GM18517 (cell line): ENCODE measurements around the gene RBM28.
"Not testable (repeated sequence)": the region's sequence is repeated elsewhere in the genome, so short reads cannot be mapped to it uniquely, and the experiment has no call there.

Source experiments
- ATAC-seq: cut with Tn5 transposase; IDR thresholded peaks from one replicate; pipeline ENCODE4 v1.9.1; 2021; ENCODE audit warnings: mild to moderate bottlenecking, moderate library complexity; ENCODE audit not compliant: unreplicated experiment

RBM28 gene

GRCh38 chr7:128302139-128302538 is 41.6 kb downstream of the RBM28 start:
- no peak for ATAC-seq

DNA sequence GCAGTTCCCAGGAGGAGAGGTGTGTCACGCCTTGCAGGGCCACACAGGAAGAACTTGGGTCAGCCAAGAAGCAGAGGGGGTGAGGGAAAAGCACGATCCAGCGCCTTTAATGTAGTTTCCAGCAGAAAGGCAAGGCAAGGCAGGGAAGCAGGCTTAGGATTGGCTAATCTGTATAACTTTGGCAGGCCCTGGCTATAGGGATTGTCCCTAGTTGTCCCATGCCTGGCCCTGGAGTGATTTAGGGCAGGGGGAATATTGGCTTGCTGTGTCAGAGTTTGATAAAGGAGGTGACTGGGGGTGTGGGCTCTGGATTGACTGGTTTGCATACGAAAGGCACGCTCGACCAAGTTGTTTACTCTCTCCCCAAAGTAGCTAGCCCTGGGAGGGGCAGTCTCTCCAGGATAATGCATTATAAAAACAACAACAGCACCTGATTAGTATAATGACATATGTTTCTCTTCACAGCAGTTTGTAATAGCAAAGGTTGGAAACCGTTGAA is 44.5 kb downstream of the RBM28 start:
- ATAC-seq: no peak

- ATAC-seq: not testable (repeated sequence)
These were observed 45.7 kb downstream of the RBM28 start for GRCh38 chr7:128298004-128298403.

GRCh38 chr7:128287556-128287955 is 56.2 kb downstream of the RBM28 start:
- no peak for ATAC-seq

- ATAC-seq: no peak
These were observed 59.6 kb downstream of the RBM28 start for GRCh38 chr7:128284102-128284501.

GRCh38 chr7:128281605-128282380 is 61.9 kb downstream of the RBM28 start:
- ATAC-seq: no peak

- ATAC-seq: not testable (repeated sequence)
These were observed 63.3 kb downstream of the RBM28 start for GRCh38 chr7:128280451-128280850.

DNA sequence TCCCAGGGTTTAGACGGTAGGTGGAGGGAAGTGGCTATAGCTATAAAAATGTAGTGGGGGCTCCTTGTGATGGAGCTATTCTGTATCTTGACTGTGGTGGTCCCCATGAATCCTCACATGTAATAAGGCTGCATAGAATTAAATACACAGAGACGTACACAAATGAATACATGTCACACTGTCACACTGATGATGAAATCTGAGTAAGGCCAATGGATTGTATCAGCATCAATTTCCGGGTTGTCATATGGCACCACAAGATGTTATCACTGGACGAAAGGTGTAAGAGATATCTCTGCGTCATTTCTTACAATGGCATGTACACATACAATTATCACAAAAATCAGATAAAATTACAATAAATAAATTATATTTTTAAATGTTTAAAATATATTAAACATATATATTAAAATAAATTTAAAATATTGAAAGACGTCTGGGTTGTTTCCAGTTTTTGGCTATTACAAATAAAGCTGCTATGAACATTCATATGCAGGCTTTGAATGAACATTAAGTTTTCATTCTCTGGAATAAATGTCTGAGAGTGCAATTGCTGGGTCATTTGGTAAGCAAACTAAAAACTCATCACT is 64.5 kb downstream of the RBM28 start:
- no peak for ATAC-seq

DNA sequence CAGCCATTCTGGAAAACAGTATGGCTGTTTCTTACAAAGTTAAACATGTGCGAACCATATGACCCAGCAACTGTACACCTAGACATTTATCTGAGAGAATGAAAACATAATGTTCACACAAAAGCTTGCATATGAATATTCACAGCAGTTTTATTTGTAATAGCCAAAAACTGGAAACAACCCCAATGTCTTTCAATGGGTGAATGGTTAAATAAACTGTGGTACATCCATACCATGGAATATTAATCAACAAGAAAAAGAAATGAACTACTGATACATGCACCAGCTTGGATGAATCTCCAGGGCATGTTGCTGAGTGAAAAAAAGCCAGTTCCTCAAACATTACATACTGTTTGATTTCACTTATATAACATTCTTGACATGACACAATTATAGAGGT is 65.3 kb downstream of the RBM28 start:
- ATAC-seq: no peak

DNA sequence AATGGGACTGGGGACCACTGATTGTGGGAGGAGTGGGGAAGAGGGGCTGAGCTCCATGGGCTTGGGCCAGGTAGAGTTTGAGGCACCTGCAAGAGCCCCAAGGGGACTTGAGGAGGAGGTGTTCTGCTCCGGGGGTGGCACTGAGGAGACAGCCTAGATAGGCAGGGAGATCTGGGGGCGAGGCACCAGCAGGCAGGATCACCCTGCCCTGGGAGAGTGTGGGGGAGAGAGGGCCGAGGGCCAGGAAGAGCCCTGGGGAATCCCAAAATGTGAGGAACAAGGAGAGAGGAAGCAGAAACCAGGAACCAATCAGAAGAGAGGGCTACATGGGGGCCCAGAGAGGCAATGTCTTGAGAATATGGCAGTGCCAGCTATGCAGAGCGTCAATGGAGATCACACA is 68.0 kb downstream of the RBM28 start:
- no peak for ATAC-seq

GRCh38 chr7:128274884-128275603 is 68.7 kb downstream of the RBM28 start:
- no peak for ATAC-seq

DNA sequence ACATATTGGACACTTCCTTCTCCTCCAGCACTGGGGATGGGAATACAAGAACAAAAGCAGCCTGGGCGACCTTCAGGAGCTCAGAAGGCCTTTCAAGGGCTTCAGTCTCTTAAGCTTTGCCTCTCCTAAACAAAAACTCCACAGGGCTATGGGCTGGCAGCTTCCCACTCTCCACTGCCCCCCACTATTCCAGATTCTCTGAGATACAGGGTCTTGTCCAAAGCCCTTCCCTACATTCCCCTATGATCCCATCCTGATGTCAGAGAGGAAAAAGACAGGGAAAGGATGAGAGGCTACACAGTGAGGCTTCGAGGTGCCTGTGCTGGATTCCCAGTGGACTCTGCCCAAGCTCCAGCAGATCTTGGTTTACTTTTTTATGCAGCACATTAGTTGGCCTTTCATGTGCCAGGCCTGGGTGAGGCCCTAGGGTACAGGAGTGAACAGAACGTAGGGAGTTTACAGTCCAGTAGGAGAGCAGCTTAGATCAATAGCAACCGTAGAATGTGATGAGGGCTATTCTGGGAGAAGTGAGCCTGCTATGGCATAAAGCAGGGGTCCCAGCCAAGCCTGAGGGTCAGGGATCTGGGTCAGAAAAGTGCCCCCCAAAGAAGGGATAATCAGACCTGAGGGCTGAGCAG is 69.3 kb downstream of the RBM28 start:
- ATAC-seq: no peak

DNA sequence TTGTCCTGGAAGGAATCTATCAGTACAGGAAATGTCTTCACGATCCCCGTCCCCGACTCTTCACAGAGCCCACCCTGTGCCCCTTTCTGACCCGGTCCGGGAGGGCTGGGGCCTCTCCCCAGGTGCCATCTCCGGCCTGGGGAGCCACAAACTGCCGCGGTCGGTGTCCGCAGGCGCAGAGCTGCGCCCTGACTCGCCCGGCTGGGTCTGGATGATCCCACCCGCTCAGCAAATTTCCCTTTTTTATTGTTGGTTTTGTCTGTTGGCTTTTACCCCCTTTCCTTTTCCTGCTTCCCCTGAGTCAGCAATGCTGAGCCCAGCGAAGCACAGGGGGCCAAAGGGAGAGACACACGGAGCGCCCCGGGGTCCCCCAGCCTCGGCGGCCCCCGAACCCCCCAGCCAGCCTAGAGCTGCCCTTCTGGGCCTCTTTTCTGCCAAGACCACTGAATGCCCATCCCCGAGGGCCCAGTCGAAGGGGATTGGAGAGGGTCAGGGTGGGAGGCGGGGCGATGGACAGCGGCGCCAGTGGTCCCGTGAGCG is 71.7 kb downstream of the RBM28 start:
- no peak for ATAC-seq

GRCh38 chr7:128271471-128271941 is 72.2 kb downstream of the RBM28 start:
- ATAC-seq: no peak

- no peak for ATAC-seq
These were observed 72.9 kb downstream of the RBM28 start for GRCh38 chr7:128270826-128271272.

- no peak for ATAC-seq
These were observed 75.5 kb downstream of the RBM28 start for GRCh38 chr7:128268233-128268632.

GRCh38 chr7:128267595-128267924 is 76.1 kb downstream of the RBM28 start:
- no peak for ATAC-seq

- no peak for ATAC-seq
These were observed 76.7 kb downstream of the RBM28 start for GRCh38 chr7:128266883-128267594.

DNA sequence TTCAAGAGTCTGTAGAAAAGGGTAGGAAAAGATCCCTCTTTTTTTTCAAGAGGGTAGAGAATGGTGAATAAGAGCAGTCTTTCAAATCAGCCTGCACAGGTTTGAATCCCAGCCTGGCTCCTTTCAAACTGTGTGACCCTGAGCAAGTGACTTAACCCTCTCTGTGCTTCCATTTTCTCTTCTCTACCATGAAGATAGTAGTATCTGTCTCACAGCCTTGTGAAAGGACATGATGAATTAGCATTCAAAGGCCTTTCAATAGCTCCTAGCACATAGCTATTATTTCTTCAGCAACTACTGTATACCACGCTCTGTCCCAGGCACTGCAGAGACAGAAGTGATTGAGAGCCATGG is 77.2 kb downstream of the RBM28 start:
- ATAC-seq: no peak

GRCh38 chr7:128265906-128266300 is 77.8 kb downstream of the RBM28 start:
- ATAC-seq: no peak
